NCI-H2196 treated with DMSO at 0.1 percent for 48 hours (cell line): ENCODE results near the gene USF3.
A peak's percentile ranks its signal among the peaks of the same experiment; 100 is the strongest.

Source experiments
- DNase-seq: peaks from one replicate; lab custom pipeline; 2025; ENCODE audit not compliant: unreplicated experiment; lab: John Stamatoyannopoulos, UW

Gene USF3

GRCh38 chr3:113698956-113699355 lies 2.5 kb upstream of the USF3 start:
- no peak for DNase-seq

DNA sequence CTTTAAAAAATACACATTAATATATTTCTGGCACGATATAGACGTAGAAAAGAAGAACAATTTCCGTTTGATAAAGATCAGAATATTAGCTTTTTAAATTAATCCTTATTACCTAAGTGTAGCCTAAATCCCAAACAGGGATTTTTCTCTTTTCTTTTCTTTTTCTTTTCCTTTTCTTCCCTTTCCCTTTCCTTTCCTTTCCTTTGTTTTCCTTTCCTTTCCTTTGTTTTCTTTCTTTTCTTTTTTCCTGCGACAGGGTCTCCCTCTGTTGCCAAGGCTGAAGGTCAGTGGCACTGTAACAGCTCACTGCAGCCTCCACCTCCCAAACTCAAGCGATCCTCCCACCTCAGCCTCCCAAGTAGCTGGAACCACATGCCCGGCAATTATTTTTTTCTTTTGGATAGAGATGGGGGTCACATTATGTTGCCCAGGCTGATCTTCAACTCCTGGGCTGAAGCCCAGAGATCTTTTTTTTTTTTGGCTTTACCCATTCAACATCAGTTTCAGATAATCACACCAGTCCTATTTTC lies 1.8 kb upstream of the USF3 start:
- no peak for DNase-seq

- no peak for DNase-seq
These were observed 1.2 kb upstream of the USF3 start for GRCh38 chr3:113697500-113698090.

DNA sequence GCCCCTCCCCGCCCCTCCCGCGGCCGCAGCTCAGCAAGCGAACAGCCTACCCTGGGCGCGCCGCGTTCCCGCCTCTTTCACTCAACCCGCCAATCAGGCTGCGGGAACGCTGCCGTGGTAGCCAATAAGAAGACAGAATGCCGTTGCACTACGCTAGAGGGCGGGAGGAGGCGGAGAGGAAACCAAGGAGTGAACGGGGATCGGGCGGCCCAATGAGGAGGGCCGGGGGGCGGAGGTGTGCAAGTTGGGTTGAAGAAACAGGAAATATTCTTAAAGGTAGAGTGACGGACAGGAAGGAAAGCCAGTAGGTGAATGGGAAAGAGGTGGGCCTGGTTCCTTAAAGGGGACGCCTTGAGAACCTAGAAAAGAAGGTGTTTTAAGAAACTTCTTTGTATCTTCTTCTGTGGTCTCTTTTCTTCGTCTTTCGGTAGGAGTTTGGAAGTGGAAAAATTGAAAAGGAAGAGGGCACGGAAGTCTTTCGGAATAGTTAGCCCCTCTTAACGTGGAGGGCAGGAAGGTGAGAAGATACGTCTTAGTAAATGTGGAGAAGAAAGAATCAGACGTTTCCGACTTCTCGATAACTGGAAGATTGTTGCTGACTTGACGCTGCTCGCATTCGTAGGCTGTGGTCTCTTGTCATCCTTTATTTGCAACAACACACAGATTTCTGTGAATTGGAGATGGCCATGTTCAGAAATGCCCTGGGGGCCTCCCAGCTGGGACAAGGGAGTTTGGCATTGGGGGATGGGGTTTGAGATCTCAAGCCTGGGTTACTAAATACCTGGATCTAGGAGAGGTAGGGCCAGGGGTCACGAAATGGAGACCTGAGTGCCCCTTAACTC lies 437 bp upstream of the USF3 start:
- peak; percentile 100 for DNase-seq

GRCh38 chr3:113695431-113695785 lies 1.0 kb downstream of the USF3 start:
- DNase-seq = no peak

- DNase-seq = no peak
These were observed 6.0 kb downstream of the USF3 start for GRCh38 chr3:113690482-113690881.

GRCh38 chr3:113685956-113686721 lies 10.3 kb downstream of the USF3 start:
- no peak for DNase-seq

DNA sequence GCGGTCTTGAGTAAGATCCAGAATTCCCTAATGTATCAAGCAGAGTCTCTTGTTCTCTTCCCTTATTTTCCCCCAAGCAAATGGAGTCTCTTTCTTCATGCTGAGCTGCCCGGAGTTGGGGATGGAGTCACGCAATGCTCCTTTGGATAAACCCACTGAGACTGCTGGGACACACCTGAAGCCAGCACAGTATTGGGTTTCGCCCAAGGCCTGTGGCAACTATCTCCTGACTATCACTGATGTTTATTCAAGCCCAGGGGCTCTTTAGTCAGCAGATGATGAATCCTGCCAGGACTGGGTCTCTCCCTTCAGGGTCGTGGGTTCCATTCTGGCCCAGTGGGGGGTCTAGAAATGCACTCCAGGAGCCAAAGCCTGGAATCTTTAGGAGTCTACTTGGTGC lies 11.3 kb downstream of the USF3 start:
- no peak for DNase-seq

GRCh38 chr3:113684271-113684819 lies 12.1 kb downstream of the USF3 start:
- no peak for DNase-seq

GRCh38 chr3:113678773-113679172 lies 17.7 kb downstream of the USF3 start:
- DNase-seq = no peak

DNA sequence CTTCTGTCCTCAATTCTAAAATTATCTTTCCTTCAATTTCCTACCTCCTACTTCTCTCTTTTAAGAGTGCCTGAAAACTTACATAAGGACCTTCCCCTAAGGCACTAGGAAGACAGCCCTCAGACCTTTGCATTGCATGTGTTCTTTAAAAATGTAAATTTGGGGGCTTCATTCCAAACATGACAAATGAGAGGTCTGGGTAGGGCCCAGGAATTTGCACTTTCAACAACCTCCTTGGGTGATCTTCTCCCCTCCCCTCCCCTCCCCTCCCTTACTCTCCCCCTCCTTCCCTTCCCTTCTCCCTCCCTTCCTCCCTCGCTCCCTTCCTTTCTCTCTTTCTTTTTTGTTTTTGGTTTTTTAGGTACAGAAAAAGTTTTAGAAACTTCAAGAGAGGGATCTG lies 18.7 kb downstream of the USF3 start:
- DNase-seq = no peak

- DNase-seq = no peak
These were observed 20.2 kb downstream of the USF3 start for GRCh38 chr3:113676261-113676660.

GRCh38 chr3:113673593-113673992 lies 22.8 kb downstream of the USF3 start:
- DNase-seq = no peak

DNA sequence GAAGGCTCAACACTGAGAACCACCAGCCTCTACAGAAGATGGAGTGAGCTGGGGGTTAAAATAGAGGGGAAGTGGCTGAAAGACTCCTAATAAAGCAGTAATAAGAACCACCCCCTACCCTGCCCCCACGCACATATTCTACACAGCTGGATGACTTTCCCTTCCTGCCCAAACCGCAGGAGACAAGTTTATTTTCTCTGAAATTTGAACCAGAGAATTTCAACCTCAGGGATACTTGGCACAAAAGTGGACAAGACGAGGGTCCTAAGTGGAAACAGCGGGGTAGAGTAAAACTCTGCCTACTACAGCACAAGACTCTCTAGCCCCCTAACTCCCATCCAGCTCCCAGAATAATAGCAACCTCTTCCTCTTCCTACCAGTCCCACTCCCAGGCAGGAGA lies 28.4 kb downstream of the USF3 start:
- DNase-seq = no peak

- no peak for DNase-seq
These were observed 31.8 kb downstream of the USF3 start for GRCh38 chr3:113664523-113665094.

- no peak for DNase-seq
These were observed 32.7 kb downstream of the USF3 start for GRCh38 chr3:113663761-113664160.

GRCh38 chr3:113663324-113663750 lies 33.1 kb downstream of the USF3 start:
- no peak for DNase-seq

DNA sequence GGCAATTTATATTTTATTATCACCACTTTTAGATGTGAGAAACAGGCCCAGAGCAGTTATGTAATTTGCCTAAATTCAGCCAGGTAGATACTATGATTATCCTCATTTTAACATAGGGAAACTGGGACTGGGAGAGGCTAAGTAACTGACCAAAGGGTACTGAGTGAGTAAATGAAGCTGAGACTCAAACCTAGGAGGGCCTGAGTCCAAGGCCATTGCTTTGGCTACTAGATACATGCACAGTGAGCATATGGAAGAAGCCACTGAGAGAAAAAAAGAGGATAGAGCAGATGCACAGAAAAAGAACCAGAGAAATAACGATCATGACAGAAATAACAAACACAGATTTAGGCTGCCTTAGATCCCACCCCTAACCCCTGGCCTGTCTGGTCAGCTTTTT lies 33.6 kb downstream of the USF3 start:
- DNase-seq = no peak

DNA sequence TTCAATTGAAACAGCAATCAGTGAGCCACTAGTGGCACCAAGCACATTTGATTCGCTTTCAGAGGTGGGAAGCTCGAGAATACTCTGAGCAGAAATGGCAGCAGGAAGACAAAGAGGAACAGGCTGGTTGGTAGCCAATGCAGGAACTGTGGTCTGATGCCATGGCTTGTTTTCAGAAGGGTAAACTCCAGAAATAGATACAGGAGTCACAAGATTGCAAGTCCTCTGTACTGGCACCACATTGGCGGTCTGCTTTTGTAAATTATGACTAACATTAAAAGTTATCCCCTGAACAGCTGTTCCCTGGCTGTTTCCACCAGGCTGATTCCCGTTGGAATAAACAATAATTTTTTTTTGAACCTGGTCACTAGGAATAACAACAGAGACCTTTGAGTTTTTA lies 35.5 kb downstream of the USF3 start:
- no peak for DNase-seq

DNA sequence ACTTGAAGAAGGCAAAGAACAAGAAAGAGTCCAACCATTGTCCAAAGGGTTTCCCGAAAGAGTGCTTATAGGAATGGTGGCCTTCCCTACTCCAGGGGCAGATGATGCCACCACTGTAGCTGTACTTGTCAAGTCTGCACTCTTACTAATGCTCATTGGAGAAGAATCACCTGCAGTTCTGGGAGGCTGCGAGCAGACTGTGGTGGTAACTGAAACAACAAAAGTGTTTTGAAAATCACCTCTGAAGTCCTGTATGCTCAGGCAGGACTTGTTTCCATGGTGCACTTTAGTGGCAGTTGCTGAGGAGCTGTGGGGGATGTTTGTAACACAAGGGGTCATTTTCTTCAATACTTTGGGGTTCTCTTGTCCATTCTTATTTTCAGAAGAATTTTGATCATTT lies 36.0 kb downstream of the USF3 start:
- no peak for DNase-seq

DNA sequence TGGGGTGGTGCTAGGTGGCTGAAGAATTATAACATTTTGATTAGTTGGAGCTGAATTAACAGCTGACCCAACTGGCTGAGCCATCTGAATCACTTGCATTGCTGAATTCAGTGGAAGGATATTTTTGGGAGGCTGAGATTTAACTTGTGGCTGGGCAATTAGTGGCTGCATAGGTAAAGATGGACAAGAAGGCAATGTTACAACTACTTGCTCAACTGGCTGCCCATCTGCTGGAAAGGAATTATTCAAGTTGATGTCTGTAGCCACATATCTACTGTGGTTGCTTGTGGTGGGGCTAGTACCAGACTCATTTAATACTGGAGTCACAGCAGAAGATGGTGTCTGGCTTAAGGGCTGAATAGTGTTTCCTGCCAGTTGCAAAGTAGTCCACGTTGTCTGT lies 36.4 kb downstream of the USF3 start:
- no peak for DNase-seq
